Measurements from ENCODE around the gene CCDC68.

The CCDC68 gene

GRCh38 chr18:54931152-54931551 lies 28.1 kb downstream of the CCDC68 start:
- FAIRE-seq: no peak
- no peak for DNase-seq (ENCODE audit: insufficient read length, low spot score)
- TF ChIP-seq PAX5 (IDR thresholded peaks at IDR 0.05; ENCODE audit: insufficient read depth, low read length, severe bottlenecking) (no peak), SPI1 (IDR thresholded peaks at IDR 0.05; ENCODE audit: low read depth, low read length) (no peak), POLR2A (IDR thresholded peaks at IDR 0.05; ENCODE audit: low read depth, low read length) (no peak), POU2F2 (IDR thresholded peaks at IDR 0.05; ENCODE audit: low read depth, low read length) (no peak), POLR2AphosphoS5 (IDR thresholded peaks at IDR 0.05; ENCODE audit: low read depth, low read length) (no peak), TAF1 (IDR thresholded peaks at IDR 0.05; ENCODE audit: low read depth, low read length) (no peak)

- FAIRE-seq (no peak), DNase-seq (ENCODE audit: insufficient read length, low spot score) (no peak)
- TF ChIP-seq POLR2A (IDR thresholded peaks at IDR 0.05; ENCODE audit: low read depth, low read length) (no peak), TAF1 (IDR thresholded peaks at IDR 0.05; ENCODE audit: low read depth, low read length) (no peak), SPI1 (IDR thresholded peaks at IDR 0.05; ENCODE audit: low read depth, low read length) (no peak), POLR2AphosphoS5 (IDR thresholded peaks at IDR 0.05; ENCODE audit: low read depth, low read length) (no peak), POU2F2 (IDR thresholded peaks at IDR 0.05; ENCODE audit: low read depth, low read length) (no peak), PAX5 (IDR thresholded peaks at IDR 0.05; ENCODE audit: insufficient read depth, low read length, severe bottlenecking) (no peak)
Observed at GRCh38 chr18:54928236-54928635, 31.0 kb downstream of the CCDC68 start.

GRCh38 chr18:54926593-54927325 lies 32.5 kb downstream of the CCDC68 start:
- DNase-seq (ENCODE audit: insufficient read length, low spot score): no peak
- no peak for FAIRE-seq
- no peak for TF ChIP-seq POLR2AphosphoS5 (IDR thresholded peaks at IDR 0.05; ENCODE audit: low read depth, low read length)
- TF ChIP-seq TAF1 (IDR thresholded peaks at IDR 0.05; ENCODE audit: low read depth, low read length): no peak
- TF ChIP-seq PAX5 (IDR thresholded peaks at IDR 0.05; ENCODE audit: insufficient read depth, low read length, severe bottlenecking): no peak
- TF ChIP-seq SPI1 (IDR thresholded peaks at IDR 0.05; ENCODE audit: low read depth, low read length): no peak
- TF ChIP-seq POLR2A (IDR thresholded peaks at IDR 0.05; ENCODE audit: low read depth, low read length): no peak
- TF ChIP-seq POU2F2 (IDR thresholded peaks at IDR 0.05; ENCODE audit: low read depth, low read length): no peak

- TF ChIP-seq POLR2A (IDR thresholded peaks at IDR 0.05; ENCODE audit: low read depth, low read length) (no peak), SPI1 (IDR thresholded peaks at IDR 0.05; ENCODE audit: low read depth, low read length) (no peak), POLR2AphosphoS5 (IDR thresholded peaks at IDR 0.05; ENCODE audit: low read depth, low read length) (no peak), TAF1 (IDR thresholded peaks at IDR 0.05; ENCODE audit: low read depth, low read length) (no peak), POU2F2 (IDR thresholded peaks at IDR 0.05; ENCODE audit: low read depth, low read length) (no peak), PAX5 (IDR thresholded peaks at IDR 0.05; ENCODE audit: insufficient read depth, low read length, severe bottlenecking) (no peak)
- no peak for FAIRE-seq
- no peak for DNase-seq (ENCODE audit: insufficient read length, low spot score)
Observed at GRCh38 chr18:54924948-54925347, 34.3 kb downstream of the CCDC68 start.

- TF ChIP-seq POU2F2 (IDR thresholded peaks at IDR 0.05; ENCODE audit: low read depth, low read length): no peak
- no peak for TF ChIP-seq POLR2A (IDR thresholded peaks at IDR 0.05; ENCODE audit: low read depth, low read length)
- TF ChIP-seq SPI1 (IDR thresholded peaks at IDR 0.05; ENCODE audit: low read depth, low read length): no peak
- TF ChIP-seq POLR2AphosphoS5 (IDR thresholded peaks at IDR 0.05; ENCODE audit: low read depth, low read length): no peak
- no peak for TF ChIP-seq TAF1 (IDR thresholded peaks at IDR 0.05; ENCODE audit: low read depth, low read length)
- no peak for TF ChIP-seq PAX5 (IDR thresholded peaks at IDR 0.05; ENCODE audit: insufficient read depth, low read length, severe bottlenecking)
- no peak for DNase-seq (ENCODE audit: insufficient read length, low spot score)
- FAIRE-seq: no peak
Observed at GRCh38 chr18:54923339-54923956, 35.8 kb downstream of the CCDC68 start.

GRCh38 chr18:54919412-54919811 lies 39.8 kb downstream of the CCDC68 start:
- TF ChIP-seq TAF1 (IDR thresholded peaks at IDR 0.05; ENCODE audit: low read depth, low read length): no peak
- TF ChIP-seq PAX5 (IDR thresholded peaks at IDR 0.05; ENCODE audit: insufficient read depth, low read length, severe bottlenecking): no peak
- TF ChIP-seq POLR2A (IDR thresholded peaks at IDR 0.05; ENCODE audit: low read depth, low read length): no peak
- no peak for TF ChIP-seq SPI1 (IDR thresholded peaks at IDR 0.05; ENCODE audit: low read depth, low read length)
- no peak for TF ChIP-seq POLR2AphosphoS5 (IDR thresholded peaks at IDR 0.05; ENCODE audit: low read depth, low read length)
- TF ChIP-seq POU2F2 (IDR thresholded peaks at IDR 0.05; ENCODE audit: low read depth, low read length): no peak
- no peak for DNase-seq (ENCODE audit: insufficient read length, low spot score)
- no peak for FAIRE-seq

GRCh38 chr18:54918060-54918459 lies 41.2 kb downstream of the CCDC68 start:
- no peak for FAIRE-seq
- DNase-seq (ENCODE audit: insufficient read length, low spot score): no peak
- TF ChIP-seq TAF1 (IDR thresholded peaks at IDR 0.05; ENCODE audit: low read depth, low read length) (no peak), POU2F2 (IDR thresholded peaks at IDR 0.05; ENCODE audit: low read depth, low read length) (no peak)

- TF ChIP-seq SPI1 (IDR thresholded peaks at IDR 0.05; ENCODE audit: low read depth, low read length): no peak
- TF ChIP-seq POLR2A (IDR thresholded peaks at IDR 0.05; ENCODE audit: low read depth, low read length): no peak
- no peak for TF ChIP-seq TAF1 (IDR thresholded peaks at IDR 0.05; ENCODE audit: low read depth, low read length)
- no peak for TF ChIP-seq POU2F2 (IDR thresholded peaks at IDR 0.05; ENCODE audit: low read depth, low read length)
- TF ChIP-seq PAX5 (IDR thresholded peaks at IDR 0.05; ENCODE audit: insufficient read depth, low read length, severe bottlenecking): no peak
- TF ChIP-seq POLR2AphosphoS5 (IDR thresholded peaks at IDR 0.05; ENCODE audit: low read depth, low read length): no peak
- DNase-seq (ENCODE audit: insufficient read length, low spot score): no peak
- no peak for FAIRE-seq
Observed at GRCh38 chr18:54916507-54916906, 42.8 kb downstream of the CCDC68 start.

GRCh38 chr18:54914816-54915215 lies 44.4 kb downstream of the CCDC68 start:
- no peak for DNase-seq (ENCODE audit: insufficient read length, low spot score)
- FAIRE-seq: no peak
- TF ChIP-seq POU2F2 (IDR thresholded peaks at IDR 0.05; ENCODE audit: low read depth, low read length): no peak
- TF ChIP-seq SPI1 (IDR thresholded peaks at IDR 0.05; ENCODE audit: low read depth, low read length): no peak
- no peak for TF ChIP-seq TAF1 (IDR thresholded peaks at IDR 0.05; ENCODE audit: low read depth, low read length)
- TF ChIP-seq PAX5 (IDR thresholded peaks at IDR 0.05; ENCODE audit: insufficient read depth, low read length, severe bottlenecking): no peak
- no peak for TF ChIP-seq POLR2AphosphoS5 (IDR thresholded peaks at IDR 0.05; ENCODE audit: low read depth, low read length)
- no peak for TF ChIP-seq POLR2A (IDR thresholded peaks at IDR 0.05; ENCODE audit: low read depth, low read length)
